IPS DF 19.7 (cell line): ENCODE measurements around the gene GSTM5.
"Not testable (repeated sequence)": the region's sequence is repeated elsewhere in the genome, so short reads cannot be mapped to it uniquely, and the experiment has no call there.

Experiments
- DNase-seq: peaks from one replicate; pipeline ENCODE4 v3.0.0-alpha.2; 2013; ENCODE audit warnings: low read depth, low spot score

Gene GSTM5

GRCh38 chr1:109697066-109697465 is 15.0 kb upstream of the GSTM5 start:
- no peak for DNase-seq

DNA sequence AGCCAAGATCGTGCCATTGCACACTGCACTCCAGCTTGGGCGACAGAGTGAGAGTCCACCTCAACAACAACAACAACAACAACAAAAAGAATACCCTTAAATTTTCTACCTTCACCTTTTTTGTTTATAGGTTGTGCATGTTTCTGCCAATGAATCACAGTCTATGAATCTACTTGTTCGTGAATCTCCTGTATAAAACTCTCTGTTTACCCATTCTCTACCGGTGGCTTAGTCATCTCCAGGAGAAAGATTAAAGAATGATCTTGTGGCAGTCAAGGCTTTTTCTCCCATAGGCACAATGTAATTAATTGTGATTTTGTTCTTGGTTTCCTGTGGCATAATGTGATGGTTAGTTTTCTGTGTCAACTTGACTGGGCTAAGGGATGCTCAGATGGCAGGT is 14.2 kb upstream of the GSTM5 start:
- DNase-seq = not testable (repeated sequence)

GRCh38 chr1:109702940-109703339 is 9.1 kb upstream of the GSTM5 start:
- not testable (repeated sequence) for DNase-seq

DNA sequence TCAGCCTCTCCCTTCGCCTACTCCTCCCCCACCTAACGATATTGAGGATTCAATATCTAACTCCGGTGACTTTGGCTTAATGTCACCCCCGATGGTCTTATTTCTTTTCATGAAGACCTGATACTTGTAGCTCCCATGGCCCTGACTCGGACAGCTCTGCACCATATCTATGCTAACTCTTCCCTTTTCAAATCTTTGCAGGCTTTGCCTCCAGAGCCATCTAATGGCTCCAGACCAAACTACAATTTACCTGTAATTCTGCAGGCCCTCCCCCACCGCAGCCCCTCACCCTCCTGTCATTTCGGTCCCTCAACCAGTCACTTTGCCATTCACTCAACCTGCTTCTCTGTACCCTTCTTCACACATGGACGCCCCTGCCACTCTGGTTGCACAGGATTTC is 7.9 kb upstream of the GSTM5 start:
- no peak for DNase-seq

DNA sequence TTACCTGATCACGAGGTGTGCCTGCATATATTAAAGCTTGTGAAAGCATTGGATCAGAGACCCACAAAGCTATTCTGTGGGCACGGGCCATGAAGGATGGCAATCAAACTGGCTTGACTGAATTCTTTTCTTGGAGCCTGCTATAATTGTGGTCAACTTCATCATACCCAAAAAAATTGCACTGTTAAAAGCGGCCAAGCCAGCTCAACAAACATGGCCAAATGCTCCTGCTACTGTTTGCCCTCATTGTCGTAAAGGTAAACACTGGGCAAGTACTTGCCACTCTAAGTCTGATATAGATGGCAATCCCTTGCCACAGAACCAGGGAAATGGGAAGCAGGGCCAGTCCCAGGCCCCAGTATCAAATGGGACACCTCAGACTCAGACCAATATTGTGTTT is 6.6 kb upstream of the GSTM5 start:
- no peak for DNase-seq

- DNase-seq = not testable (repeated sequence)
These were observed 3.1 kb upstream of the GSTM5 start for GRCh38 chr1:109708949-109709348.

GRCh38 chr1:109709822-109710221 is 2.2 kb upstream of the GSTM5 start:
- not testable (repeated sequence) for DNase-seq

- DNase-seq = no peak
These were observed 342 bp downstream of the GSTM5 start for GRCh38 chr1:109712321-109712864.

- DNase-seq = no peak
These were observed 1.6 kb downstream of the GSTM5 start for GRCh38 chr1:109713636-109714035.

- DNase-seq = no peak
These were observed 2.8 kb downstream of the GSTM5 start for GRCh38 chr1:109714661-109715372.

- no peak for DNase-seq
These were observed 4.1 kb downstream of the GSTM5 start for GRCh38 chr1:109716121-109716520.

DNA sequence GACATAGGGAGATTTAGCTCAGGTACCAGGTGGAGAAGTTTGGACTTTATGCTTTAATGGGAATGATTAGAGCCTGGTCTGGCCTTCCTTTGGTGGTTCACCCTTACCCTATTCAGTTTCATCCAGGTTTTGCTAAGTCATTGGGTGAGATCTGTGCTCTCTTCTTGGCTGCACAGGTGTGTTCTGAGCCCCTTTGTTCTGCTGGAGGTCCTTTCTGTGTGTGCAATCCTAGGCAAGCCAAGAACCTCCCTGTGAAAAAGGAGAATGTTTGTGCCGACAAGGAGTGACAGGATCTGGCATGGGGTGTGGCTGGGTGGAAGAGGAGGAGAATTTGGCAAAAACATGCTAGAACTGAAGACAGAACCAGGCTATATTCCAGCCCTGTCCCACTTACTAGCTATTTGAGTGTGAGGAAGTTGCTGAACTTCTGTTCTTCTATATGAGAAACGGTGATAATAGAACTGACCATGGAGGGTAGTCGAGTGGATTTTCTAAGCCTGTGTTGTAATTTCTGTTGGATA is 4.6 kb downstream of the GSTM5 start:
- no peak for DNase-seq

DNA sequence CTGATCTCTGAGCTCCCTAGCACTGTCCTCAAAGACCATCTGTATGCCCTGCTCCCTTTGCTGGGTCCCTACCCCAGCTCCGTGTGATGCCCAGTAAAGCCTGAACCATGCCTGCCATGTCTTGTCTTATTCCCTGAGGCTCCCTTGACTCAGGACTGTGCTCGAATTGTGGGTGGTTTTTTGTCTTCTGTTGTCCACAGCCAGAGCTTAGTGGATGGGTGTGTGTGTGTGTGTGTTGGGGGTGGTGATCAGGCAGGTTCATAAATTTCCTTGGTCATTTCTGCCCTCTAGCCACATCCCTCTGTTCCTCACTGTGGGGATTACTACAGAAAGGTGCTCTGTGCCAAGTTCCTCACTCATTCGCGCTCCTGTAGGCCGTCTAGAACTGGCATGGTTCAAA is 5.7 kb downstream of the GSTM5 start:
- DNase-seq = no peak

GRCh38 chr1:109718495-109718894 is 6.4 kb downstream of the GSTM5 start:
- DNase-seq = no peak

- DNase-seq = no peak
These were observed 7.3 kb downstream of the GSTM5 start for GRCh38 chr1:109719337-109719837.

- DNase-seq = no peak
These were observed 9.0 kb downstream of the GSTM5 start for GRCh38 chr1:109721042-109721441.

GRCh38 chr1:109721971-109722370 is 9.9 kb downstream of the GSTM5 start:
- DNase-seq = no peak

- DNase-seq = no peak
These were observed 11.0 kb downstream of the GSTM5 start for GRCh38 chr1:109722908-109723691.

GRCh38 chr1:109724933-109725332 is 12.9 kb downstream of the GSTM5 start:
- no peak for DNase-seq

DNA sequence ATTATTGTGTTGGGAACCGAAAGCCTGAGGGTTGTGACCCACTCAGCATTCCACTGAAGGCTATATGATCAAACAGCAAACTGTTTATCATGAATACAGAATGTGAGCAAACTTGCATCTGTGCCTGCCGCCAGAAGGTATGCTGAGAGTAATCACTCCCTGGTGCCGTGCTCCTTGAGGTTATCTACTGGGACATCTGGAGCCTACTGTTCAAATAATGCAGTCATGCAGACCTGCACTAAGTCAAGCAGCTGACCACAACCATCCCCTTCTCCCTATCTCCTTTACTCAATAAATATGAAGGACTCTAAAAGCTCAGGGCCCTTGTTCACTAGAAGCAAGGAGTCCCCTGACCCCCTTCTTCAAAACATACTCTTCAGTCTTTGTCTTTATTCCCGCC is 13.5 kb downstream of the GSTM5 start:
- no peak for DNase-seq

DNA sequence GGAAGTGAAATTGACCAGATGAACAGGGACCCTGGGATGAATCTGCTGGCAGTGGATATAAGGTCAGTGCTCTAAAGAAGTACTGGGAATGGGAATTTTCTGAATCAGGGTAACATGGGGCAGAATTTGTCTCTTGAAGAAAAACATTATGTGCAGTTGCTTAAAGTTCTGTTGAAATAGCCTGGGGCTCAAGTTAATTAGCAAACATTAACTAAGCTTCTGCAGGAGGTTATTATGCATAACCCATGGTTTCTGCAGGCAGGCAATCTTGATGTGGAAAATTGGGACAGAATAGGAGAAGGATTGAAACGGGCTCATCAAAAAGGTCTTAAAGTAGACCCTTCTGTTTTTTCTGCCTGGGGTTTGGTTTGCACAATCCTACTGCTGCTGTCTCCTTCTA is 14.0 kb downstream of the GSTM5 start:
- no peak for DNase-seq

GRCh38 chr1:109726728-109727373 is 14.8 kb downstream of the GSTM5 start:
- DNase-seq = no peak
